Measurements from ENCODE around the gene MAST4. TPM values are rescaled to one million over a fixed set of nuclear protein-coding genes. Genes with fewer than 3 reads are reported as not detected.
A peak's percentile ranks its signal among the peaks of the same experiment; 100 is the strongest.

The MAST4 gene
- total and polyA plus RNA-seq, 2 of the 13 experiments (the other 11 are each of a cell fraction or from before 2014, with no cell fraction given), result 3.4 to 3.7 TPM

DNA sequence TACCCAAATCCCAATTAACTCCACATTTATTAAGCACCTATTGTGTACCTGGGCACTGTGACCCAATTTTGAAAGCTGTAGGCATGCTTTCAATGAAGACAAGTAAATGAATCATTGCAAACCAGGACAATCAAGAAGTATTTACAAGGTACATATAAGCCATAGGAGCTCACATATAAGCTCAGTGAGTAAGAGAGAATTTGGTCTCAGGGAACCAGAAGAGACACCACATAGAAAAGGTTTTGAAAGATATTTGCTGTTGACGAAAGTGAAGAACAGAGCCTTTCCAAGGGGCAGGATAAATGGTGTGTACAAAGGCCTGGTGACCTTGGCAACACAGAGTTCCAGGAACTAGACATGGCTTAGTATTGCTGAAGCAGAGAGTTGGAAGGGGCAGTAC lies 412.8 kb downstream of the MAST4 start (continued):
- no peak for TF ChIP-seq HMGXB3 (CRISPR knock-in tag; IDR thresholded peaks at IDR 0.05; ENCODE audit: borderline replicate concordance)
- TF ChIP-seq ZNF720 (CRISPR knock-in tag; IDR thresholded peaks at IDR 0.05), result no peak
- peak; percentile 92 for TF ChIP-seq ZNF317 (CRISPR knock-in tag; IDR thresholded peaks at IDR 0.05)
- TF ChIP-seq SAP130 (CRISPR knock-in tag; IDR thresholded peaks at IDR 0.05; ENCODE audit: low read depth), result peak; percentile 37; the same call in 1 of the 2 replicates
- TF ChIP-seq, protein P1, sequence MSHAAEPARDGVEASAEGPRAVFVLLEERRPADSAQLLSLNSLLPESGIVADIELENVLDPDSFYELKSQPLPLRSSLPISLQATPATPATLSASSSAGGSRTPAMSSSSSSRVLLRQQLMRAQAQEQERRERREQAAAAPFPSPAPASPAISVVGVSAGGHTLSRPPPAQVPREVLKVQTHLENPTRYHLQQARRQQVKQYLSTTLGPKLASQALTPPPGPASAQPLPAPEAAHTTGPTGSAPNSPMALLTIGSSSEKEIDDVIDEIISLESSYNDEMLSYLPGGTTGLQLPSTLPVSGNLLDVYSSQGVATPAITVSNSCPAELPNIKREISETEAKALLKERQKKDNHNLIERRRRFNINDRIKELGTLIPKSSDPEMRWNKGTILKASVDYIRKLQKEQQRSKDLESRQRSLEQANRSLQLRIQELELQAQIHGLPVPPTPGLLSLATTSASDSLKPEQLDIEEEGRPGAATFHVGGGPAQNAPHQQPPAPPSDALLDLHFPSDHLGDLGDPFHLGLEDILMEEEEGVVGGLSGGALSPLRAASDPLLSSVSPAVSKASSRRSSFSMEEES (CRISPR knock-in tag; IDR thresholded peaks at IDR 0.05), result no peak
- TF ChIP-seq SALL1 (CRISPR knock-in tag; IDR thresholded peaks at IDR 0.05), result no peak
- TF ChIP-seq MXD4 (CRISPR knock-in tag; IDR thresholded peaks at IDR 0.05), result no peak
- TF ChIP-seq ONECUT2 (CRISPR knock-in tag; IDR thresholded peaks at IDR 0.05), result no peak
- no peak for TF ChIP-seq SOX13 (IDR thresholded peaks at IDR 0.05)
- peak in 1 of 2 experiments; percentile 54; a peak in 1 of 4 replicates for TF ChIP-seq SOX13 (CRISPR knock-in tag; conservative IDR thresholded peaks at IDR 0.05 in 1 of 2, IDR thresholded peaks at IDR 0.05 in 1 of 2)
- TF ChIP-seq RFX5 (IDR thresholded peaks at IDR 0.05; ENCODE audit: low read depth, low read length), result no peak
- peak; percentile 80 for TF ChIP-seq GATAD2A (CRISPR knock-in tag; IDR thresholded peaks at IDR 0.05)
- TF ChIP-seq ZBTB21 (CRISPR knock-in tag; IDR thresholded peaks at IDR 0.05), result no peak
- TF ChIP-seq ZNF12 (CRISPR knock-in tag; IDR thresholded peaks at IDR 0.05), result no peak
- no peak for TF ChIP-seq FOXP1 (IDR thresholded peaks at IDR 0.05)
- 0 out of 2 replicates have a peak, but pooled peaks have one; percentile 11 for TF ChIP-seq FOXP1 (CRISPR knock-in tag; IDR thresholded peaks at IDR 0.05)
- no peak for TF ChIP-seq HOXA3 (CRISPR knock-in tag; IDR thresholded peaks at IDR 0.05)
- TF ChIP-seq ZZZ3 (CRISPR knock-in tag; IDR thresholded peaks at IDR 0.05; ENCODE audit: borderline replicate concordance), result no peak
- no peak for TF ChIP-seq GTF3A (CRISPR knock-in tag; conservative IDR thresholded peaks at IDR 0.05)
- no peak for TF ChIP-seq KLF16 (CRISPR knock-in tag; IDR thresholded peaks at IDR 0.05)
- no peak for TF ChIP-seq ZNF3 (CRISPR knock-in tag; IDR thresholded peaks at IDR 0.05)
- no peak for TF ChIP-seq CEBPG (CRISPR knock-in tag; IDR thresholded peaks at IDR 0.05)
- TF ChIP-seq ZFAT (CRISPR knock-in tag; conservative IDR thresholded peaks at IDR 0.05), result no peak
- TF ChIP-seq TRIM24 (CRISPR knock-in tag; IDR thresholded peaks at IDR 0.05), result no peak
- TF ChIP-seq FOXK1 (CRISPR knock-in tag; IDR thresholded peaks at IDR 0.05; ENCODE audit: borderline replicate concordance, low read depth), result no peak
- TF ChIP-seq MXI1 (IDR thresholded peaks at IDR 0.05; ENCODE audit: borderline replicate concordance, low read depth, low read length), result no peak
- TF ChIP-seq GMEB1 (CRISPR knock-in tag; IDR thresholded peaks at IDR 0.05; ENCODE audit: borderline replicate concordance), result no peak
- TF ChIP-seq KAT8 (CRISPR knock-in tag; IDR thresholded peaks at IDR 0.05), result 0 out of 2 replicates have a peak, but pooled peaks have one; percentile 49

Data from HepG2 (cell line).